ENCODE results near the gene ATP13A5. TPM values are rescaled to one million over a fixed set of nuclear protein-coding genes. Genes with fewer than 3 reads are reported as not detected.

ATP13A5 gene
- total RNA-seq, 1 experiment from 2014 or later: not detected

GRCh38 chr3:193269343-193270028, 109.1 kb downstream of the ATP13A5 start:
- no peaks in the 10 kb centered on the region for H3K4me1 ChIP-seq (ENCODE audit: insufficient read depth, low read length, poor library complexity, severe bottlenecking)
- CTCF ChIA-PET: no interaction called here
- intact Hi-C loops (cut with micrococcal nuclease; ENCODE audit: unreplicated experiment): no loop called here

DNA sequence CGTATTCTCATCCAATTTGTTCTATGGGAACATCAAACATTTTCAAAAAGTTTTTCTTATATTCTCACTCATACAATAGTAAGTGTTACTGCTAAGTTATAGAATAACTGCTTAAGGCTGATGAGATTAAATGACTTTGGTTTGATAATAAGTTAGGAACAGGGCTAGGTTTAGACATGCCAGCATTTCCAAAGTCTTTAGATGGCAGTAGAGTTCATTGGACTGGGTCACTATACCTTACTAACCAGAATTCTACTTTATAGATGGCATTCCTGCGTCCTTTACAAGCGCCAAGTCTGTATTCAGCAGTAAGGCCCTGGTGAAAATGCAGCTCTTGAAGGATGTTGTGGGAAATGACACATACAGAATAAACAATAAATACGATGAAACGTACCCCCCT, 115.8 kb downstream of the ATP13A5 start:
- no peak overlapping the region for H3K4me3 ChIP-seq (ENCODE audit: low read depth, low read length, poor library complexity, severe bottlenecking)
- H3K36me3 ChIP-seq (ENCODE audit: insufficient read depth, low read length, poor library complexity, severe bottlenecking): no peaks in the 10 kb centered on the region
- intact Hi-C loops (cut with micrococcal nuclease; ENCODE audit: unreplicated experiment): no loop called here
- CTCF ChIA-PET: no interaction called here
- H3K4me1 ChIP-seq (ENCODE audit: insufficient read depth, low read length, poor library complexity, severe bottlenecking): no peaks in the 10 kb centered on the region
- no peak for DNase-seq (ENCODE audit: low spot score)
- BruUV-seq (replicated peaks): no TSS peak
- no peaks in the 10 kb centered on the region for H3K27me3 ChIP-seq (replicated peaks; ENCODE audit: insufficient read depth, low read depth, low read length, poor library complexity)
- TF ChIP-seq CTCF (conservative IDR thresholded peaks at IDR 0.05; ENCODE audit: low read depth, low read length): no peak
- no peak for TF ChIP-seq EZH2 (IDR thresholded peaks at IDR 0.05; ENCODE audit: borderline replicate concordance, low read depth, low read length, poor library complexity, severe bottlenecking)
- no peaks in the 10 kb centered on the region for H3K9me3 ChIP-seq (ENCODE audit: low read depth, low read length, poor library complexity, severe bottlenecking)
- POLR2A ChIA-PET (ENCODE audit: low non-redundant PET): no interaction called here
- no peak overlapping the region for H3K27ac ChIP-seq (ENCODE audit: low read depth, low read length, poor library complexity, severe bottlenecking)

More at GRCh38 chr3:193269343-193270028, 109.1 kb downstream of the ATP13A5 start:
- H3K27ac ChIP-seq (ENCODE audit: low read depth, low read length, poor library complexity, severe bottlenecking): no peak overlapping the region
- TF ChIP-seq CTCF (conservative IDR thresholded peaks at IDR 0.05; ENCODE audit: low read depth, low read length): no peak
- no peak for TF ChIP-seq EZH2 (IDR thresholded peaks at IDR 0.05; ENCODE audit: borderline replicate concordance, low read depth, low read length, poor library complexity, severe bottlenecking)
- H3K9me3 ChIP-seq (ENCODE audit: low read depth, low read length, poor library complexity, severe bottlenecking): no peaks in the 10 kb centered on the region
- no TSS peak for BruUV-seq (replicated peaks)
- DNase-seq (ENCODE audit: low spot score): no peak
- POLR2A ChIA-PET (ENCODE audit: low non-redundant PET): no interaction called here
- H3K36me3 ChIP-seq (ENCODE audit: insufficient read depth, low read length, poor library complexity, severe bottlenecking): no peaks in the 10 kb centered on the region
- no peaks in the 10 kb centered on the region for H3K27me3 ChIP-seq (replicated peaks; ENCODE audit: insufficient read depth, low read depth, low read length, poor library complexity)
- H3K4me3 ChIP-seq (ENCODE audit: low read depth, low read length, poor library complexity, severe bottlenecking): no peak overlapping the region

GRCh38 chr3:193261970-193262369, 116.6 kb downstream of the ATP13A5 start:
- no peaks in the 10 kb centered on the region for H3K9me3 ChIP-seq (ENCODE audit: low read depth, low read length, poor library complexity, severe bottlenecking)
- H3K27ac ChIP-seq (ENCODE audit: low read depth, low read length, poor library complexity, severe bottlenecking): no peak overlapping the region
- H3K27me3 ChIP-seq (replicated peaks; ENCODE audit: insufficient read depth, low read depth, low read length, poor library complexity): no peaks in the 10 kb centered on the region
- TF ChIP-seq EZH2 (IDR thresholded peaks at IDR 0.05; ENCODE audit: borderline replicate concordance, low read depth, low read length, poor library complexity, severe bottlenecking) (no peak), CTCF (conservative IDR thresholded peaks at IDR 0.05; ENCODE audit: low read depth, low read length) (no peak)
- ChIA-PET POLR2A (ENCODE audit: low non-redundant PET) (no interaction called here), CTCF (no interaction called here)
- no peaks in the 10 kb centered on the region for H3K36me3 ChIP-seq (ENCODE audit: insufficient read depth, low read length, poor library complexity, severe bottlenecking)
- no peak for DNase-seq (ENCODE audit: low spot score)
- no peaks in the 10 kb centered on the region for H3K4me1 ChIP-seq (ENCODE audit: insufficient read depth, low read length, poor library complexity, severe bottlenecking)
- intact Hi-C loops (cut with micrococcal nuclease; ENCODE audit: unreplicated experiment): no loop called here
- no TSS peak for BruUV-seq (replicated peaks)
- H3K4me3 ChIP-seq (ENCODE audit: low read depth, low read length, poor library complexity, severe bottlenecking): no peak overlapping the region
